ENCODE measurements around the gene RET. TPM values are rescaled to one million over a fixed set of nuclear protein-coding genes. Genes with fewer than 3 reads are reported as not detected.

RET gene
- total RNA-seq = not detected in 2 replicates

GRCh38 chr10:43076876-43077420 is at the start of gene RET:
Gene RET (plus strand): TSS chr10:43077069. CDS start chr10:43077259, 190 bp downstream.

DNA sequence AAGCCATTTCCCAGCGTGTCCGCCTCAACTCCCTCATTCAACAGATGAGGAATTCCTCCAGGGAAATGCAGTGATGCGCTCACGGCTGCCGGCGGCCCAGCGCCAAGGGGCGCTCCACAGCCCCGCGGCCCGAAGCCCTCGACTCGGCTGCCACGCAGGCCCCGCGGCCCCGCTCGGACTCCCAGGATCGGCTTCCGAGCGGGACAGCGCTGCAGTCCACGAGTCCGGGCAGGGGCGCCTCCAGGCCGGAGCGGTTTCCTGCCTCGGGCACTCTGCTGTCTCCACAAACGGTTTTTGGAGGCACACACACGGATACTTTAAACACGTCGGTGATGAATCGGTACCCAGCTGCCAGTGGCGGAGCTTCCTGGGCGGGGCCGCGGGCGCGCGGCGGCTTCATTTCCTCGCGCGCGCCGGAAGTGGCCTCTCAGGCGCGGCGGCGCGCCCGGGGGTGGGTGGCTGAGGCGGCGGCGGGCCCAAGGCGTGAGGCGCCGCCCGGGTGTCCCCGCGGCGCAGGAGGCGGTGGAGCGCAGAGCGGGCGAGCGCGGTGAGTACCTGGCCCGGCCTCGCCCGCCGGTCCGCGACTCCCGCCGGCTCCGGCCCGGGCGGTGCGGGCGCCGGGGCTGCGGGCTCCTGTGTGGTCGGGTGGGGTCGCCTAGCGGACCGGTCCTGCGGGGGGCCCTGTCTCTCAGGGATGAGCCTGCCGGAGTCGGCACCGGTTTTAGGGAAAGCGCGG is 61.3 kb downstream of the RET start, which contains the start of gene CSGALNACT2:
Gene CSGALNACT2, plus strand, starts transcription at position 425 of the 736 bp plus-strand sequence. CDS start 16,705 bp downstream, outside the sequence.

Other genes with a start within 250 kb of the RET start
- 9.8 and 13.5 TPM in 2 replicates for gene CSGALNACT2, start 61.4 kb downstream of the RET start, total RNA-seq
- 0.38 and 0.65 TPM in 2 replicates for gene RASGEF1A, start 190.0 kb downstream of the RET start, total RNA-seq

Measured in vein endothelial cell (primary cell).